GM12878 (cell line): ENCODE results near the gene ACTR10. TPM values are rescaled to one million over a fixed set of nuclear protein-coding genes. Genes with fewer than 3 reads are reported as not detected.

Experiments
- ATAC-seq: fragments of 200-7000 bp; cut with Tn5 transposase; 3 replicates; pipeline ENCODE4 v1.9.1; 2020; ENCODE audit warnings: mild to moderate bottlenecking, moderate library complexity
- BruUV-seq: library from RNA; stranded (reverse); fragments of 400-500 nt; replicated peaks from 2 replicates; lab custom pipeline; 2021; lab: Mats Ljungman, UMichigan
- CTCF ChIA-PET: fragments of 300-600 bp; sonication (Branson Sonifier 250); formaldehyde crosslinking; extraction: SDS; loops from one replicate; lab custom pipeline; 2021; ENCODE audit warnings: inconsistent platforms; lab: Yijun Ruan, JAX
- POLR2A ChIA-PET: fragments of 350-600 bp; formaldehyde crosslinking; extraction: SDS; loops from one replicate; lab custom pipeline; 2021; ENCODE audit warnings: inconsistent platforms; lab: Charles Lee
- RAD21 ChIA-PET: fragments of 300-600 bp; sonication (Branson Sonifier 250); formaldehyde crosslinking; loops from one replicate; lab custom pipeline; 2023; ENCODE audit warnings: antibody characterized with exemption; ENCODE audit not compliant: unreplicated experiment; lab: Charles Lee
- SMC1A ChIA-PET: fragments of 300-600 bp; sonication (Branson Sonifier 250); formaldehyde crosslinking; loops from one replicate; lab custom pipeline; 2023; ENCODE audit not compliant: unreplicated experiment, uncharacterized antibody; lab: Charles Lee
- DNase-seq: peaks from one replicate; pipeline ENCODE4 v3.0.0-alpha.2; 2011; ENCODE audit warnings: low read depth, low spot score
- FAIRE-seq: peaks from 3 replicates; lab custom pipeline; 2011; peaks lifted over from hg19 to GRCh38; lab: Jason Lieb, UNC
- H2AFZ ChIP-seq: 2 replicates; pipeline ENCODE4 v1.6.0; 2011; ENCODE audit warnings: low read depth, low read length, control low read depth; ENCODE audit not compliant: control insufficient read depth
- H3K27ac ChIP-seq: 2 replicates; pipeline ENCODE4 v1.5.1; 2011; ENCODE audit warnings: control low read depth; ENCODE audit not compliant: control insufficient read depth, insufficient read depth
- H3K27me3 ChIP-seq, 2 experiments: replicated peaks in 1 of 2; 2 replicates each; pipeline versions ENCODE4 v1.6.0 to v1.6.1; 2011; ENCODE audit warnings: low read length in 1 of 2; ENCODE audit not compliant: control insufficient read depth in 2 of 2, insufficient read depth in 2 of 2
- H3K36me3 ChIP-seq, 2 experiments: 2 replicates each; pipeline ENCODE4 v1.5.1; 2011; ENCODE audit warnings: low read length in 1 of 2; ENCODE audit not compliant: control insufficient read depth in 2 of 2, insufficient read depth in 2 of 2
- H3K4me1 ChIP-seq: 2 replicates; pipeline ENCODE4 v1.6.1; 2011; ENCODE audit warnings: mild to moderate bottlenecking, low read length, moderate library complexity, mixed read lengths; ENCODE audit not compliant: control insufficient read depth, insufficient read depth
- H3K4me2 ChIP-seq: 2 replicates; pipeline ENCODE4 v1.6.0; 2011; ENCODE audit warnings: control low read depth; ENCODE audit not compliant: control insufficient read depth, insufficient read depth
- H3K4me3 ChIP-seq: fragments of 200-600 bp; sonication (generic); 2 replicates; pipeline ENCODE4 v1.5.1; 2016
- H3K79me2 ChIP-seq: 2 replicates; pipeline ENCODE4 v1.6.0; 2011; ENCODE audit warnings: low read length; ENCODE audit not compliant: control insufficient read depth, insufficient read depth
- H3K9ac ChIP-seq: 2 replicates; pipeline ENCODE4 v1.8.0; 2011; ENCODE audit warnings: low read length, control low read depth, mixed read lengths; ENCODE audit not compliant: control insufficient read depth, insufficient read depth
- H3K9me3 ChIP-seq: replicated peaks from 3 replicates; pipeline ENCODE4 v1.5.1; 2011; ENCODE audit warnings: mild to moderate bottlenecking, low read length; ENCODE audit not compliant: control insufficient read depth, insufficient read depth
- H4K20me1 ChIP-seq: 2 replicates; pipeline ENCODE4 v1.6.0; 2011; ENCODE audit not compliant: control insufficient read depth, insufficient read depth
- BCL11A ChIP-seq: IDR thresholded peaks from 2 replicates; pipeline ENCODE4 v1.6.1; 2011; ENCODE audit warnings: low read depth, low read length
- E2F4 ChIP-seq: IDR thresholded peaks from 2 replicates; pipeline ENCODE4 v1.6.1; 2012; ENCODE audit warnings: low read depth, low read length, improper control_type of control experiment
- E4F1 ChIP-seq: fragments of 450-650 bp; IDR thresholded peaks from 2 replicates; pipeline ENCODE4 v1.6.1; 2018; ENCODE audit warnings: borderline replicate concordance, mild to moderate bottlenecking; ENCODE audit not compliant: partially characterized antibody
- FOXM1 ChIP-seq: IDR thresholded peaks from 2 replicates; pipeline ENCODE4 v1.6.1; 2012; ENCODE audit warnings: low read depth, mild to moderate bottlenecking, inconsistent platforms, low read length, moderate library complexity
- HSF1 ChIP-seq: fragments of 150-350 bp; IDR thresholded peaks from 2 replicates; pipeline ENCODE4 v1.6.1; 2014; ENCODE audit warnings: mild to moderate bottlenecking, low read depth, low read length
- JUNB ChIP-seq: IDR thresholded peaks from 2 replicates; pipeline ENCODE4 v1.6.1; 2016; ENCODE audit warnings: antibody characterized with exemption, mild to moderate bottlenecking
- KLF5 ChIP-seq: fragments of 450-650 bp; IDR thresholded peaks from 2 replicates; pipeline ENCODE4 v1.6.1; 2014; ENCODE audit warnings: mild to moderate bottlenecking; ENCODE audit not compliant: partially characterized antibody
- LARP7 ChIP-seq: fragments of 450-650 bp; IDR thresholded peaks from 2 replicates; pipeline ENCODE4 v1.6.1; 2017; ENCODE audit warnings: mild to moderate bottlenecking
- NBN ChIP-seq: fragments of 450-650 bp; IDR thresholded peaks from 2 replicates; pipeline ENCODE4 v1.6.1; 2016
- NR2C1 ChIP-seq: fragments of 450-650 bp; IDR thresholded peaks from 2 replicates; pipeline ENCODE4 v1.6.1; 2017; ENCODE audit warnings: antibody characterized with exemption, mild to moderate bottlenecking, moderate library complexity
- POLR2A ChIP-seq: IDR thresholded peaks from 2 replicates; pipeline ENCODE4 v1.6.1; 2011; ENCODE audit warnings: low read depth, mild to moderate bottlenecking, low read length
- RELA ChIP-seq: fragments of 450-650 bp; IDR thresholded peaks from 2 replicates; pipeline ENCODE4 v1.8.0; 2014; ENCODE audit warnings: borderline replicate concordance; ENCODE audit not compliant: partially characterized antibody
- SIX5 ChIP-seq: IDR thresholded peaks from 2 replicates; pipeline ENCODE4 v1.6.1; 2011; ENCODE audit warnings: mild to moderate bottlenecking, low read depth, low read length, moderate library complexity; ENCODE audit not compliant: severe bottlenecking
- SMAD1 ChIP-seq: fragments of 450-650 bp; IDR thresholded peaks from 2 replicates; pipeline ENCODE4 v1.6.1; 2018; ENCODE audit warnings: mild to moderate bottlenecking, low read depth; ENCODE audit not compliant: partially characterized antibody
- SMC3 ChIP-seq: IDR thresholded peaks from 2 replicates; pipeline ENCODE4 v1.6.1; 2011; ENCODE audit warnings: low read length, improper control_type of control experiment, borderline replicate concordance
- SUPT20H ChIP-seq: IDR thresholded peaks from 2 replicates; pipeline ENCODE4 v1.6.1; 2011; ENCODE audit warnings: low read depth, mild to moderate bottlenecking, low read length, moderate library complexity, borderline replicate concordance; ENCODE audit not compliant: control insufficient read depth
- TAF1 ChIP-seq: IDR thresholded peaks from 2 replicates; pipeline ENCODE4 v1.6.1; 2011; ENCODE audit warnings: mild to moderate bottlenecking, low read depth, low read length, borderline replicate concordance
- TBL1XR1 ChIP-seq: IDR thresholded peaks from 2 replicates; pipeline ENCODE4 v1.6.1; 2012; ENCODE audit warnings: low read depth, low read length, improper control_type of control experiment
- ZBTB4 ChIP-seq: fragments of 450-650 bp; formaldehyde crosslinking; IDR thresholded peaks from 2 replicates; pipeline ENCODE4 v1.4.0; 2022; ENCODE audit warnings: mild to moderate bottlenecking, moderate library complexity
- WGBS: methylation state at CpG from one replicate; pipeline ENCODE4 v1.1.6; 2016; ENCODE audit warnings: low lambda C conversion rate; ENCODE audit not compliant: insufficient replicate concordance, insufficient coverage; ENCODE audit errors: missing lambda C conversion rate; 5-methylcytosine and 5-hydroxymethylcytosine counted together
- in situ Hi-C: fragments of 300-500 bp; cut with MboI; formaldehyde crosslinking; loops from 9 replicates; pipeline ENCODE4 v1.14.3; 2018; ENCODE audit warnings: mixed read lengths
- intact Hi-C: fragments of 100-400 bp; cut with micrococcal nuclease; formaldehyde crosslinking; loops from one replicate; pipeline ENCODE4 v1.14.2; 2022; ENCODE audit not compliant: unreplicated experiment
- polyA plus RNA-seq, 11 experiments: library from polyadenylated mRNA; depleted of rRNA in 4 of 11; unstranded in 6 of 11; stranded (reverse) in 5 of 11; fragments of >200 nt; fragmentation: Nextera tagmentation in 4 of 11; fragmentation: Illumina TruSeq in 1 of 11; extraction: Ambion mirVana in 4 of 11; extraction: Trizol in 1 of 11; gene quantifications; 1 replicate in 1 of 11; 2 replicates in 10 of 11; pipeline versions ENCODE4 v1.2.1 to v1.2.3, GENCODE V29; 2011 to 2016; ENCODE audit warnings: inconsistent platforms in 2 of 11, missing spikeins in 2 of 11, low read depth in 1 of 11
- total RNA-seq, 4 experiments: library from RNA; depleted of rRNA in 3 of 4; stranded (reverse); fragments of >200 nt in 3 of 4; fragmentation: Illumina TruSeq in 1 of 4; extraction: Trizol in 1 of 4; gene quantifications; 2 replicates each; pipeline versions ENCODE4 v1.2.1 to v1.2.3, GENCODE V29; 2013 to 2021

ACTR10 gene
- total and polyA plus RNA-seq, 10 of the 15 experiments (the other 5 are each of a cell fraction or from before 2014, with no cell fraction given), result 26.0 to 74.3 (median 38.9) TPM

- Histone ChIP-seq H3K79me2 (peaks cover 12% of the 10 kb centered on the region), H3K27ac (no peak overlapping the region), H3K4me2 (no peak overlapping the region), H3K4me3 (no peak overlapping the region), H3K4me1 (no peaks in the 10 kb centered on the region; the same call in 1 of the 2 replicates), H3K27me3 (no peaks in the 10 kb centered on the region), H3K36me3 (no peaks in the 10 kb centered on the region), H4K20me1 (no peaks in the 10 kb centered on the region), H3K9ac (no peak overlapping the region), H3K9me3 (no peaks in the 10 kb centered on the region), H2AFZ (no peak overlapping the region)
- ChIA-PET CTCF (no interaction called here), POLR2A (no interaction called here), SMC1A (interaction anchor here (0.7 kb wide), 1 partner anchor 235 kb away, joined by 4 read pairs; no protein-coding TSS in a partner anchor), RAD21 (no interaction called here)
- DNase-seq, result no peak
- 89% methylated on average over 1 of the region's 1 CpG for WGBS
- in situ Hi-C loops, result no loop called here
- ATAC-seq, result no peak
- intact Hi-C loops, result no loop called here
- no TSS peak for BruUV-seq
- no peak for FAIRE-seq
- no peak for TF ChIP-seq E4F1
- no peak for TF ChIP-seq SUPT20H
- TF ChIP-seq SMC3, result no peak
- TF ChIP-seq SMAD1, result no peak
- no peak for TF ChIP-seq NR2C1
- TF ChIP-seq LARP7, result no peak
- no peak for TF ChIP-seq NBN
- TF ChIP-seq POLR2A, result no peak
- TF ChIP-seq RELA, result no peak
- TF ChIP-seq SIX5, result no peak
- no peak for TF ChIP-seq ZBTB4 (CRISPR knock-in tag)
- TF ChIP-seq JUNB, result no peak
- TF ChIP-seq HSF1, result no peak
- TF ChIP-seq TBL1XR1, result no peak
- TF ChIP-seq BCL11A, result no peak
- TF ChIP-seq KLF5, result no peak
- TF ChIP-seq E2F4, result no peak
- no peak for TF ChIP-seq FOXM1
- no peak for TF ChIP-seq TAF1
These were observed 3.8 kb upstream of the ACTR10 start for GRCh38 chr14:58196198-58196597.
